H1 (cell line): ENCODE measurements around the gene FRMD4A. TPM values are rescaled to one million over a fixed set of nuclear protein-coding genes. Genes with fewer than 3 reads are reported as not detected.

Source experiments
- CTCF ChIA-PET: fragments of 300-600 bp; sonication (Branson Sonifier 250); formaldehyde crosslinking; loops from one replicate; lab custom pipeline; 2021; ENCODE audit not compliant: partially characterized antibody; lab: Charles Lee
- POLR2A ChIA-PET: fragments of 300-600 bp; sonication (Branson Sonifier 250); formaldehyde crosslinking; loops from one replicate; lab custom pipeline; 2021; ENCODE audit warnings: inconsistent platforms; ENCODE audit not compliant: partially characterized antibody; lab: Charles Lee
- DNase-seq, 2 experiments: peaks; one replicate each; pipeline versions ENCODE4 v3.0.0 to v3.0.0-alpha.2; 2010 to 2022; ENCODE audit warnings: low spot score in 2 of 2, low read depth in 1 of 2, mixed read lengths in 1 of 2
- FAIRE-seq: peaks from 2 replicates; lab custom pipeline; 2011; peaks lifted over from hg19 to GRCh38; lab: Jason Lieb, UNC
- H2AFZ ChIP-seq: 2 replicates; pipeline ENCODE4 v1.8.1; 2012; ENCODE audit warnings: low read length, inconsistent platforms
- H2AK5ac ChIP-seq: 2 replicates; pipeline ENCODE4 v1.6.1; 2013; ENCODE audit warnings: low read depth, low read length
- H2BK120ac ChIP-seq: replicated peaks from 2 replicates; pipeline ENCODE3; 2013; ENCODE audit warnings: low read depth, low read length, inconsistent platforms
- H2BK12ac ChIP-seq: 2 replicates; pipeline ENCODE4 v1.6.1; 2013; ENCODE audit warnings: low read depth, low read length
- H2BK15ac ChIP-seq: 2 replicates; pipeline ENCODE4 v1.6.1; 2013; ENCODE audit warnings: low read length
- H2BK20ac ChIP-seq: 2 replicates; pipeline ENCODE4 v1.6.1; 2013; ENCODE audit warnings: low read length
- H2BK5ac ChIP-seq: 2 replicates; pipeline ENCODE4 v1.6.1; 2013; ENCODE audit warnings: low read depth, low read length
- H3K14ac ChIP-seq: 2 replicates; pipeline ENCODE4 v1.6.1; 2013; ENCODE audit warnings: inconsistent platforms; ENCODE audit not compliant: insufficient read length
- H3K18ac ChIP-seq: 2 replicates; pipeline ENCODE4 v1.6.1; 2013; ENCODE audit warnings: low read length; ENCODE audit errors: extremely low read depth
- H3K23ac ChIP-seq: 2 replicates; pipeline ENCODE4 v1.6.1; 2013; ENCODE audit warnings: inconsistent platforms; ENCODE audit not compliant: insufficient read length
- H3K23me2 ChIP-seq: 2 replicates; pipeline ENCODE4 v1.6.1; 2013; ENCODE audit warnings: low read depth, low read length
- H3K27ac ChIP-seq: 2 replicates; pipeline ENCODE4 v1.6.1; 2011; ENCODE audit warnings: low read depth, low read length, inconsistent platforms
- H3K27me3 ChIP-seq, 4 experiments: replicated peaks in 1 of 4; 1 replicate in 1 of 4; 2 replicates in 3 of 4; pipeline versions ENCODE4 v1.6.1 to v1.8.1; 2011 to 2013; ENCODE audit warnings: low read length in 3 of 4, mild to moderate bottlenecking in 3 of 4, inconsistent platforms in 2 of 4, mixed read lengths in 2 of 4, moderate library complexity in 1 of 4; ENCODE audit not compliant: control insufficient read depth in 3 of 4, insufficient read depth in 3 of 4; ENCODE audit errors: extremely low read depth in 1 of 4
- H3K36me3 ChIP-seq, 4 experiments: 2 replicates each; pipeline versions ENCODE4 v1.6.1 to v1.8.1; 2011 to 2013; ENCODE audit warnings: mild to moderate bottlenecking in 4 of 4, low read length in 3 of 4, moderate library complexity in 2 of 4, control low read depth in 1 of 4, inconsistent platforms in 1 of 4; ENCODE audit not compliant: insufficient read depth in 4 of 4, control insufficient read depth in 2 of 4
- H3K4ac ChIP-seq: replicated peaks from 2 replicates; pipeline ENCODE3; 2013; ENCODE audit warnings: low read length, low read depth, mixed read lengths, inconsistent platforms; ENCODE audit not compliant: insufficient read length
- H3K4me1 ChIP-seq, 4 experiments: replicated peaks in 1 of 4; 1 replicate in 1 of 4; 2 replicates in 3 of 4; pipeline versions ENCODE4 v1.6.1 to v1.8.1; 2011 to 2013; ENCODE audit warnings: low read length in 3 of 4, inconsistent platforms in 2 of 4, mixed read lengths in 1 of 4; ENCODE audit not compliant: insufficient read depth in 4 of 4, control insufficient read depth in 3 of 4
- H3K4me2 ChIP-seq, 2 experiments: 2 replicates each; pipeline versions ENCODE4 v1.6.1 to v1.8.1; 2011 to 2013; ENCODE audit warnings: low read depth in 2 of 2, low read length in 2 of 2, control low read depth in 1 of 2, inconsistent platforms in 1 of 2, mild to moderate bottlenecking in 1 of 2; ENCODE audit not compliant: insufficient read depth in 1 of 2
- H3K4me3 ChIP-seq, 4 experiments: fragments of 200-600, 300-600 bp in 1 of 4; sonication (generic), shearing (Covaris generic), sonication (Bioruptor Twin) in 1 of 4; 2 replicates each; pipeline versions ENCODE4 v1.5.1 to v1.8.1; 2011 to 2016; ENCODE audit warnings: low read length in 4 of 4, low read depth in 3 of 4, control low read depth in 2 of 4, inconsistent platforms in 2 of 4, mild to moderate bottlenecking in 2 of 4, mixed read lengths in 1 of 4, moderate library complexity in 1 of 4; ENCODE audit not compliant: insufficient read depth in 2 of 4; ENCODE audit errors: extremely low read depth in 1 of 4
- H3K56ac ChIP-seq: replicated peaks from 2 replicates; pipeline ENCODE3; 2013; ENCODE audit warnings: low read depth, mild to moderate bottlenecking, mixed read lengths, low read length, inconsistent platforms; ENCODE audit not compliant: insufficient read length
- H3K79me1 ChIP-seq: 2 replicates; pipeline ENCODE4 v1.6.1; 2013; ENCODE audit warnings: low read depth, low read length, control low read depth
- H3K79me2 ChIP-seq, 2 experiments: 2 replicates each; pipeline versions ENCODE4 v1.6.1 to v1.8.1; 2012 to 2013; ENCODE audit warnings: low read length in 2 of 2, mild to moderate bottlenecking in 2 of 2, inconsistent platforms in 1 of 2; ENCODE audit not compliant: insufficient read depth in 2 of 2, control insufficient read depth in 1 of 2
- H3K9ac ChIP-seq, 4 experiments: replicated peaks in 1 of 4; 1 replicate in 1 of 4; 2 replicates in 3 of 4; pipeline versions ENCODE4 v1.6.1 to v1.8.1; 2011 to 2013; ENCODE audit warnings: low read depth in 3 of 4, low read length in 3 of 4, control low read depth in 2 of 4, mild to moderate bottlenecking in 2 of 4, moderate library complexity in 2 of 4, inconsistent platforms in 1 of 4; ENCODE audit errors: extremely low read depth in 1 of 4
- H3K9me3 ChIP-seq, 2 experiments: 2 replicates each; pipeline versions ENCODE4 v1.6.1 to v1.8.1; 2012 to 2013; ENCODE audit warnings: mild to moderate bottlenecking in 2 of 2, moderate library complexity in 2 of 2, control low read depth in 1 of 2, inconsistent platforms in 1 of 2, low read depth in 1 of 2, low read length in 1 of 2, mixed read lengths in 1 of 2; ENCODE audit not compliant: insufficient read depth in 2 of 2
- H4K20me1 ChIP-seq, 2 experiments: replicated peaks in 1 of 2; 2 replicates each; pipeline versions ENCODE3 to v1.8.1; 2011 to 2013; ENCODE audit warnings: inconsistent platforms in 2 of 2, low read length in 2 of 2, mild to moderate bottlenecking in 1 of 2; ENCODE audit not compliant: insufficient read depth in 2 of 2, control insufficient read depth in 1 of 2
- H4K5ac ChIP-seq: 2 replicates; pipeline ENCODE4 v1.6.1; 2013; ENCODE audit warnings: low read length, low read depth, mixed read lengths, inconsistent platforms; ENCODE audit not compliant: insufficient read length
- H4K8ac ChIP-seq: 2 replicates; pipeline ENCODE4 v1.8.0; 2013; ENCODE audit warnings: mild to moderate bottlenecking, moderate library complexity, low read length, inconsistent platforms; ENCODE audit not compliant: insufficient read depth; ENCODE audit errors: extremely low read depth
- H4K91ac ChIP-seq: replicated peaks from 2 replicates; pipeline ENCODE3; 2013; ENCODE audit warnings: low read length, mixed read lengths, inconsistent platforms; ENCODE audit not compliant: insufficient read length
- CHD1 ChIP-seq: IDR thresholded peaks from 2 replicates; pipeline ENCODE4 v1.6.1; 2012; ENCODE audit warnings: low read depth, low read length, improper control_type of control experiment
- CHD2 ChIP-seq: IDR thresholded peaks from 2 replicates; pipeline ENCODE4 v1.6.1; 2012; ENCODE audit warnings: low read length, improper control_type of control experiment
- EZH2 ChIP-seq: fragments of 200-600 bp; sonication (generic); IDR thresholded peaks from 2 replicates; pipeline ENCODE4 v1.7.1; 2012; ENCODE audit warnings: low read depth, mild to moderate bottlenecking, moderate library complexity, low read length, inconsistent platforms; ENCODE audit not compliant: severe bottlenecking
- GABPA ChIP-seq: IDR thresholded peaks from 2 replicates; pipeline ENCODE4 v1.6.1; 2011; ENCODE audit warnings: mild to moderate bottlenecking, low read length, moderate library complexity, borderline replicate concordance; ENCODE audit not compliant: insufficient read depth
- POLR2AphosphoS5 ChIP-seq: IDR thresholded peaks from 2 replicates; pipeline ENCODE4 v1.6.1; 2011; ENCODE audit warnings: low read depth, low read length
- RBBP5 ChIP-seq: IDR thresholded peaks from 2 replicates; pipeline ENCODE4 v1.7.1; 2012; ENCODE audit warnings: low read depth, mild to moderate bottlenecking, inconsistent platforms, low read length, moderate library complexity, borderline replicate concordance
- RNF2 ChIP-seq: fragments of 200-900, 300-1000 bp; sonication (generic); IDR thresholded peaks from 2 replicates; pipeline ENCODE4 v1.7.1; 2016; ENCODE audit warnings: borderline replicate concordance, low read depth, mild to moderate bottlenecking, antibody characterized with exemption, low read length; ENCODE audit not compliant: poor library complexity, severe bottlenecking; ENCODE audit errors: missing control alignments
- YY1 ChIP-seq: IDR thresholded peaks from 2 replicates; pipeline ENCODE4 v1.6.1; 2011; ENCODE audit warnings: low read depth, mild to moderate bottlenecking, low read length
- WGBS, 2 experiments: shearing (Covaris generic) in 1 of 2; methylation state at CpG; one replicate each; pipeline versions ENCODE4 v1.1.6 to v1.1.7; 2013 to 2015; ENCODE audit warnings: low lambda C conversion rate in 2 of 2, mixed read lengths in 2 of 2, inconsistent platforms in 1 of 2, low coverage in 1 of 2, missing lambda C conversion rate in 1 of 2; ENCODE audit not compliant: insufficient replicate concordance in 2 of 2, insufficient coverage in 1 of 2, insufficient read length in 1 of 2; ENCODE audit errors: extremely low coverage in 1 of 2, missing lambda C conversion rate in 1 of 2; 5-methylcytosine and 5-hydroxymethylcytosine counted together
- polyA plus RNA-seq, 7 experiments: library from polyadenylated mRNA; depleted of rRNA in 3 of 7; stranded (reverse) in 5 of 7; unstranded in 2 of 7; fragments of >200 nt in 5 of 7; fragments of 200-250 nt in 2 of 7; gene quantifications; 1 replicate in 5 of 7; 2 replicates in 1 of 7; 4 replicates in 1 of 7; pipeline versions ENCODE4 v1.2.1 to v1.2.3, GENCODE V29; 2011 to 2013; ENCODE audit warnings: missing spikeins in 2 of 7, mixed read lengths in 2 of 7
- total RNA-seq: library from RNA; stranded (reverse); fragmentation: NEBNext Ultra II Directional; extraction: Animal tissue kit (Norgen Biotek cat#: 25700); gene quantifications from 2 replicates; pipeline ENCODE4 v1.2.1, GENCODE V29; 2021
- TF ChIP-seq, protein P1 (sequence below): IDR thresholded peaks from 2 replicates; pipeline ENCODE4 v1.6.1; 2012; ENCODE audit warnings: low read length, inconsistent platforms

The FRMD4A gene
- total and polyA plus RNA-seq, 2 of the 8 experiments (the other 6 are each of a cell fraction or from before 2014, with no cell fraction given) = 38.6 to 39.6 TPM

DNA sequence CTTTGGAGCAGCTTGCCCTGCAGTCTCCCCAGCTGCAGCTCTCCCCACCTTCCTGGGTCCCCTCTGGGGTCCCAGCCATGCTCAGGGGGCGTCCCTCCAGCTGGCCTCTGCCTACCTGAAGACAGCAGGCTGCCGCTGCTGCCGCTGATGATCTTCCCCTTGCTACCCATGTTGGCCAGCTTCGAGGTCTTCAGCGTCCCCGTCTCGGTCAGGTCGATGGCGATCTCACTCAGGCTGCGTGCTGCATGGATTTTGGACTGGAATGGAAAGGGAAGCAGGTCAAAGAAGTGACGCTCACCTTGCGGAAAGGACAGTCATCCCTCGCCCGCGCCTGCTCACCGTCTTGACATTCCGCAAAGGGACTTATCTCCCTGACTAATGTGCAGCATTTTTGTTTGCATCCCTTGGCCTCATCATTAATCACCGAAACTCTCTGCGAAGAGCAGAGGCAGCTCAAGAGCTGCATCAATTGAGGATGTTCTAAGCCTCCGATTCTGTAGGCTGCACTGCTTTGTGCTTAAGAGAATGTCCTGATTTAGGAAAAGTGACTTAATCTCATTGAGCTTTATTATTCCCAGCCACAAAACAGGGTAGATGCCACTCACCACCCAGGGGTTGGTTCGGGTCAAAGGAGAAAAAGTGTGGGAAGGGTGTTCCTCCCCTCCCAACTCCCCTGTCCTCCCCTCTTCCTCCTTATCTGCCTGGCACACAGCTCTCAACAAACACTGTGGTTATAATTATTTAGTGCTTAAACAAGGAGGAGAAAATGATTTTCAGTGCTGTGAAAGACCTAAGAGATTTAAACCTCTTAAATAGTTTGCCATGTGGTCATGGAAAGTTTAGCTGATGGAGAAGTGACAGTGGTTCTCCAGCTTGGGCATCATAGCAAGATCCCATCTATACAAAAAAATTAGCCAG, 636.7 kb downstream of the FRMD4A start:
- Histone ChIP-seq H4K20me1 (no peaks in the 10 kb centered on the region), H4K91ac (no peak overlapping the region), H3K4me2 (no peak overlapping the region), H2BK20ac (no peak overlapping the region), H3K4me1 (peaks cover 3 to 11% (median 6%) of the 10 kb centered on the region in 4 experiments; a peak in 6 of 7 replicates), H3K4me3 (no peak overlapping the region), H3K4ac (no peak overlapping the region), H3K36me3 (peaks cover 3 to 23% (median 12%) of the 10 kb centered on the region in 4 experiments), H2AK5ac (no peak overlapping the region), H2BK12ac (no peak overlapping the region), H4K8ac (no peak overlapping the region), H3K27ac (no peak overlapping the region), H3K23ac (no peak overlapping the region), H3K9me3 (no peaks in the 10 kb centered on the region), H3K23me2 (no peaks in the 10 kb centered on the region), H3K79me2 (no peaks in the 10 kb centered on the region), H2BK120ac (no peak overlapping the region), H2BK15ac (no peak overlapping the region), H3K79me1 (no peaks in the 10 kb centered on the region), H3K14ac (no peak overlapping the region), H2AFZ (no peak overlapping the region), H3K27me3 (no peaks in the 10 kb centered on the region), H4K5ac (no peak overlapping the region), H3K56ac (no peak overlapping the region), H2BK5ac (no peak overlapping the region), H3K9ac (no peak overlapping the region), H3K18ac (no peak overlapping the region)
- WGBS, 2 experiments = 94% methylated on average over 18 of the region's 21 CpGs; no CpG with 5 or more reads in 1 of the 2 experiments
- DNase-seq = no peak
- no peak for FAIRE-seq
- ChIA-PET CTCF (interaction anchor here (0.5 to 1.4 kb wide), 3 partner anchors 12 to 29 kb away, joined by 3 to 4 read pairs (median 4); no protein-coding TSS in a partner anchor), POLR2A (interaction anchor here (0.6 to 1.0 kb wide), 2 partner anchors 12 to 28 kb away, joined by 3 read pairs; no protein-coding TSS in a partner anchor)
- TF ChIP-seq CHD2 (no peak), RNF2 (no peak), RBBP5 (no peak), GABPA (no peak), YY1 (no peak), CHD1 (no peak), POLR2AphosphoS5 (no peak), EZH2 (no peak)
- TF ChIP-seq, protein P1, sequence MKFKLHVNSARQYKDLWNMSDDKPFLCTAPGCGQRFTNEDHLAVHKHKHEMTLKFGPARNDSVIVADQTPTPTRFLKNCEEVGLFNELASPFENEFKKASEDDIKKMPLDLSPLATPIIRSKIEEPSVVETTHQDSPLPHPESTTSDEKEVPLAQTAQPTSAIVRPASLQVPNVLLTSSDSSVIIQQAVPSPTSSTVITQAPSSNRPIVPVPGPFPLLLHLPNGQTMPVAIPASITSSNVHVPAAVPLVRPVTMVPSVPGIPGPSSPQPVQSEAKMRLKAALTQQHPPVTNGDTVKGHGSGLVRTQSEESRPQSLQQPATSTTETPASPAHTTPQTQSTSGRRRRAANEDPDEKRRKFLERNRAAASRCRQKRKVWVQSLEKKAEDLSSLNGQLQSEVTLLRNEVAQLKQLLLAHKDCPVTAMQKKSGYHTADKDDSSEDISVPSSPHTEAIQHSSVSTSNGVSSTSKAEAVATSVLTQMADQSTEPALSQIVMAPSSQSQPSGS = no peak
